Stimulated activated CD4-positive, alpha-beta T cell treated with anti-CD3 and anti-CD28 coated beads, Interleukin-2, amount 100 ng/mL, for 48 hours (primary cell): ENCODE measurements around the gene PRR9.
"Not testable (repeated sequence)": the region's sequence is repeated elsewhere in the genome, so short reads cannot be mapped to it uniquely, and the experiment has no call there.

Experiments used
- DNase-seq, 2 donors: peaks; one replicate each; pipeline ENCODE4 v3.0.0-alpha.2; 2020

The PRR9 gene, protein sequence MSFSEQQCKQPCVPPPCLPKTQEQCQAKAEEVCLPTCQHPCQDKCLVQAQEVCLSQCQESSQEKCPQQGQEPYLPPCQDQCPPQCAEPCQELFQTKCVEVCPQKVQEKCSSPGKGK

DNA sequence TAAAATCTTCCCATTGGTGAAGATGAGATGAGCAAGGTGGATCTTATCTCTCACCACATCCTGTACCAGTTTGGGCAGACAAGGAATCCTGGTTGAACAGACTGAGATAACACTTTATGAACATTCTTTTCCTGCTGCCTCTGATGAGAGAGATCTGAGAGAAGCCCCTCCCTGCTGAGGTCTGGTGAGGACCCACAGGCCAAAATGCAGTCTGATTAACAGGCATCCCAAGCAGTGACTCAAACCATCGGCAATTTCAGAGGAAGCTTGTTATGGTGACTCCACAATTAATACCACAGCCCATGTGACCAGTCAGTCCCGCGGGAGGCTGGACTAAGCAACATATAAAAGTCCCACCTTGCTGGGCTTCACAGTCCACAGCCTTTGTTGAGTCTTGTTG is at the start of gene PRR9:
Gene PRR9 (plus strand): TSS at position 373 of the 400 bp plus-strand sequence. CDS start 561 bp downstream, outside the sequence.
- no peak for DNase-seq

DNA sequence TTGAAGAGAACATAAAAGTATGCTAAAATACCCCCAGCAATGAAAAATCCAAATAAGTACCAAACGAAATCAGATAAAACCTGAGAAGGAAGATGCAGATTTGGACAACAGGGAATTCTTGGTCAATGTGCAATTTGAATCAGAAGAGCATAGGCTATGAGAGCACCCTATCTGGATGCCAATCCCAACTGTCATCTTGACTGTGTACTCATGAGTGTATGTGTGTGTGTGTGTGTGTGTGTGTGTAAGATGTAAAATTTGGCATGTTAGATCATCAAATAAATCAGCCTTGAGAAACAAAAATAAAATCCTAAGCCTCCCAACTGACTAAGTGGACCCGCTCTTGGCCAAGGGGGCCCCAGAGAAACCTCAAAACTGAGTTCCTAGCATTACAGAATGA is 48.7 kb upstream of the PRR9 start:
- no peak for DNase-seq

DNA sequence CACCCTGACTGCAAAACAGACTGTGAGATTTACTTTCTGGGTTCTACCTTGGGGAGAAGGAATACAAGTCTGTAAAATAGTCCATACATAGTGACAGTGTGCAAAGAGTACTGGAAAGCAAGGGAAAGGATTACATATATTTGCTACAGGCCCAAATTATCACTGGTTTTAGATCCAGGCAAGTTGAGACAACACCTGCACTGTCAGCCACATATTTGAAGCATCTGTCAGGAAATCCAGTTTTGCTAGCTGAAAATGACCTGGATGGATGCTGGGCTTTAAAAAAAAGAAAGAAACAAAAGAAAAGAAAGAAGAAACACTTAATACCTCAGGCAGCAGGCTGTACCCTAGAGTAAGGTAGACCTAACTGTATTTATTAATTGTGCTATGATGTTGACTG is 42.8 kb upstream of the PRR9 start:
- DNase-seq = no peak

DNA sequence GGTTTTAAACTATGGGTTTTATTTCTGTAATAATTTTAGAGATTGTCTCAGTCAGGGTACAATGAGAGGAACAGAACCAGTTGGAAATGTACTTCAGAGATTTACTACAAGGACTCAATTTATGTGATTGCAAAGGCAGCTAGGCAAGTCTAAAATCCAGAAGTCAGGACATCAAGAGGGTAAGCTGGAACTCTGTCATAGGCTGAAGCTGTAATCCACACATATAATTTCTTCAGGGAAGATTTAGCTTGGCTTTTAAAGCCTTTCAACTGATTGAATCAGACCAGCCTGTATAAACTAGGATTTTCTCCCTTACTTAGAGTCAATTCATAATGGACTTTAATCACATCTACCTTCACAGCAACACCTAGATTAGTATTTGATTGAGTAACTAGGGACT is 38.5 kb upstream of the PRR9 start:
- DNase-seq = no peak

DNA sequence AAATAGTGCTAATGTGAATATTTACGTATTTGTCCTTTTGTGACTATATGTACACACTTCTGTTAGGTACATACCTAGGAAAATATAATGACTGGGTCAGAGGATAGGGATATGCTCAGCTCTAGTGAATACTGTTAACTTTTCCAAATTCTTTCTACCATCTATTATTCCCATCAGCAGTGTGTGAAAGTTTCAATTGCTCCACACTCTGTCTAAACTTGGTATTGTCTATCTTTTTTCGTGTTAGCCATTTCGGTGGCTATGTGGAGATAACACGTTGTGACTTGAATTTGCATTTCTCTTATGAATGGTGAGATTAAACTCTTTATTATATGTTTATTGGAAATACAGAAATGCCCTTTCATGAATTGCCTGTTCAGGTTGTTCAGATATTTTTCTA is 36.8 kb upstream of the PRR9 start:
- DNase-seq = no peak

DNA sequence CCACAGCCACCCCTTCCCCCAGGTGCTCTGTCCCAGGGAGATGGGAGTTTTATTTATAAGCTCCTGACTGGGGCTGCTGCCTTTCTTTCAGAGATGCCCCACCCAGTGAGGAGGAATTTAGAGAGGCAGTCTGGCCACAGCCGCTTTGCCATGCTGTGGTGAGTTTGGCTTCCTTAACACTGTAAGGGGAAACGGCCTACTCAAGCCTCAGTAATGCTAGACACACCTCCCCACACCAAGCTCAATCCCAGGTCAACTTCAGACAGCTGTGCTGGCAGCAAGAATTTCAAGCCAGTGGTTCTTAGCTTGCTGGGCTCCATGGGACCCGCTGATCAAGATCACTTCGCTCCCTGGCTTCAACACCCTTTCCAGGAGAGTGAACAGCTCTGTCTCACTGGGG is 29.1 kb upstream of the PRR9 start:
- DNase-seq = not testable (repeated sequence)

DNA sequence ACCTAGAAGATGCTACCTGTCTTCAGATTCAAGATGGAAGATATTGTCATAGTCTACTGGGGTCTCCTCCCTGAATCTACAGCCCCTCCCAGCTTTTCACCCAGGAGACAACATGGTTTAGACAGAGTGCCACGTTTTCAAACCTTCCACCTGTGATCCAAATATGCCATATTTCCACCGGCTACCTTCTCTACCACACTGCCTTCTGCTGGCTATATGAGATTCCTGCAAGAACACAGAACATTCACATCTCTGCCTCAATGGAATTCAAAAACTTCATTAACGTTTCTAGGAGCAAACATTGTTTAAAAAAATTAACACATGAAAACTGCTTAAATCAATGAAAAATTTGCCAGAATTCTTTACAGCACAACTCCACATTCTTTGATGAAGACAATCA is 27.0 kb upstream of the PRR9 start:
- DNase-seq = no peak

DNA sequence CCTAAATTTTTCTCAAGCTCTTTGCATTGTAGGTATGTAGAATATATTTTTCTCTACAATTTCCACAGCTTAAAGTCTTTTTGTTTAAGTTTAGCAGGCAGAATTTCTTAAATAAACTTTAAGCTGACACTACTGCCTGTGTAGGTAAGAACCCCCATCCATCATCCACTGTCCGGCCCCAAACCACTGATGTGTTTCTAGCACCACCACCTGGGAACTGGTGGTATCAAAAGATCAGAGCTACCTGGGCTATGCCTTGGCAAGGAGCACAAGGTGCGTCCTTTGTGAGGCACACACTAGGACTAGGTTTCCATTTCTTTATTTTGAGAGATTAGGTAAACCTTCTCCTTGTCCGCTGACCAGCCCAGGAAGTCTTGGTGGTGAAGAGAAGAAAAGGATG is 24.7 kb upstream of the PRR9 start:
- DNase-seq = no peak

DNA sequence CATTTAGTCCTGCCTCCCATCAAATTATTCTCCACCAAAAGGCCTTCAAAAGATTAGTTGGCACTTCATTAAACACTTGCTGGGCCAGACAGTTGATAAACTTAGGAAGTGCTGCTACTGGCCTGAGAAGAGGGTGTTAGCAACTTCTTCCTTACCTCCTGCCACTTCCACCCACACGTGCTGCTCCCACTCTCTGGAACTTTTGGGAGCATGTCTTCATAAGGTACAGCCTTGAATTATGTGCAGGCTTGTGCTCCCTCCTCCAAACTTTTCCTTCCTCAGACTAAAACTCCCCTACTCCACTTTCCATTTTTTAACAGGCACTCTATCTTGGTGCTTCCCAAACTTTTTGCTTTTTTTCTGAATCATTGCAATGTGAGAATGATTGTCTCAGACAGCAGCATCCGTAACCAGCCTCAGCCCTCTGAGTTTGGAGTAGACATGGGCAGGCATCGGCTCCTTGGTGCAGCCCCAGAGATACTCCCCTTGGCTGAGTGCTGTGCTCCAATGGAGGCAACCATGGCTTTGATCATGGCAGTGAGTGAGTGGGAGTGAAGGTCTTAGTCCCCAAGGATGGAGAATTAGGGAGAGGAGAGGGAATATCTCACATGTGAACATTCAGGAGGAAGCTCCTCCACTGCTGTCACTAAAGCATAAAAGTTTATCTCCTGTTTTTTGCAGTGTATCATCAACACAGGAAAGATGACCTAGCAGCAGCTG is 22.9 kb upstream of the PRR9 start:
- DNase-seq = no peak

DNA sequence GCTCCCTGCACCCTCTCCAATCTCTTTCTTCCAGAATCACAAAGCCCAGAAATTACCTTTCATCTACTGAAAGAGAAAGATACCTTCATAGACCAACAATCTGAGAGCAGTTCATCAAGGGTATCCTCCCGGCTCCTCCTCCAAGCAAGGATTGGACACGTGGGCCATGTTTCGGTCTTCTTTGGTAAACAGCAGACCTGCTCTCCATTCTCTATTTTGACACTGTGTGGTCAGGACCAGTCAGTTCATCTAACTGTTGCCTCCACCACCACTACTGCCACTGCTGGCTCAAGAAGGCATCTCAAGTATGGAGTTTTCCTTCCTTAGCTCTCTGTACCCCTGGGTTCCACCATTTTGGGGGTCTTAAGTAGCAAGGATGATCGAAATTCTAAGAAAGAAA is 22.2 kb upstream of the PRR9 start:
- DNase-seq = no peak

DNA sequence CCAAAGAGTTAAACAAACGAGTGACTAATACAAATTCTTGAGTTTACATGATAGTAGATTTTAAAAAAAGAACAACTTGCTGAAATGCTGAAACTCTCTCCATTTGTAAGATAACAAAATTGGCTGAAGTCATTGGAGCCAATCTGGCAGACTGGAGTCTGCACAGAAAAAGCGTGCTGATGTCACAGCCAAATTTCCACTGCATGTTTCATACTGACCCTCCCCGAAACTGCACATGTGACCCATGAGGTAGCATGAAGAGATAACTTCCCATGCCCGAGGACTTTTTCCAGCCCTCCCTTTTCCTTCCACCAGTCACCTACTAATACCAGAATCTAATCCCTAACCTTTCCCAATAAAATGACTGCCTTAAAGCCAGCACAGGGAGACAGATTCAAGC is 15.4 kb upstream of the PRR9 start:
- no peak for DNase-seq

DNA sequence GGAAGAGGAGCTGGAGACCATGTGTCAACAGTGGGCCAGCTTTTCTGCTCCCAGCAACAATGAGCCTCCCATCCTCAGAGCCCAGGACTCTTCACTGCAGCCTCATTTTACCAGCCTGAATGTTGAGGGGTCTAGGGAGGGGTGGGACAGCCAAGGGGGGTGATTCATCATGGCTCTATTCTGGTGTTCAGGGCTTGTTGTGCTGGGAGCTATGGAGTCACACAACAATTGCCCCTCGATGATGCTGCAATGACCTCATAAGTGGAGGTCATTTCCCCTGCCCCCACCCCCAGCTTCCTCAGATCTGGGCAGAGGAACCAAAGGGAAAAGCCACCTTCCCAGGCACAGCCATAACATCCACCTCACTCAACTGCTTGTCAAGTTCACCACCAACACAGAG is 14.3 kb upstream of the PRR9 start, which contains the start of gene LELP1:
Gene LELP1 (plus strand): TSS at position 301 of the 400 bp plus-strand sequence. CDS start 1,278 bp downstream, outside the sequence.
- no peak for DNase-seq

DNA sequence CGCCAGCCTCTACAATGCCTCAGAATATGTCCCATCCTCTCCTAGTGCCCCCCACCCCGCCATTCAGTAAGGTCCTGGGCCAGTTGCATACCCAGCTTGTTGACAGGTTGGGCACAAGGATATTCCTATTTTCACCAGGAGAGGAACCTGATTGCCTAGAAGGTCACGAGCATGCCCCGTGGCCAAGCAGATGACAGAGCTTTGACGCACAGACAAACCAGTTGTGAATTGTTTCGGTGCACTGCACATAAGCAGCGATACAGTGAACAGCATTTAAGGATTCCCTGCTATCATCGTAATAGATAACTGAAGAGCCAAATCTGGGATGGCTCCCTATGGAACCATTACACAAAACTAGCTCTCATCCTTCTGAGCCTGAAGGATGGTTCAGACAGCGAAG is 10.8 kb upstream of the PRR9 start:
- DNase-seq = no peak

DNA sequence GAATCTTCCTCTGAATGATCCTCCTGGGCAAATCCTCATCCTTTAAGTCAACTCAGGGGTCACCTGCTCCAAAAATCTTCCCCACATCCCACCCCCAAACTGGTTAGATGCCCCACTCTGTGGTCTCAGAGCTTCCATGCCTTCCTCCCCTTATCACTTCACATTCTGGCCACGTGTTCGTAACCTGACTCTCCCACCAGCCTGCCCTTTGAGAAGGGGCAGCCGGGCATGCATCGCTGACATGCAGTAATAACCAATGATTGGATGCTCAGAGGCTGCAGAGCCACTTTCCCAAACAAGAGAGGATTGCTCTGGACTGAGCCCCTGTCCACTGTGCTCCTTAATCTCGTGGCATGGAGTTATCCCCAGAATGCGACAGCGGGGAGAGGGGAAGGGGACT is 7.2 kb upstream of the PRR9 start:
- no peak for DNase-seq

DNA sequence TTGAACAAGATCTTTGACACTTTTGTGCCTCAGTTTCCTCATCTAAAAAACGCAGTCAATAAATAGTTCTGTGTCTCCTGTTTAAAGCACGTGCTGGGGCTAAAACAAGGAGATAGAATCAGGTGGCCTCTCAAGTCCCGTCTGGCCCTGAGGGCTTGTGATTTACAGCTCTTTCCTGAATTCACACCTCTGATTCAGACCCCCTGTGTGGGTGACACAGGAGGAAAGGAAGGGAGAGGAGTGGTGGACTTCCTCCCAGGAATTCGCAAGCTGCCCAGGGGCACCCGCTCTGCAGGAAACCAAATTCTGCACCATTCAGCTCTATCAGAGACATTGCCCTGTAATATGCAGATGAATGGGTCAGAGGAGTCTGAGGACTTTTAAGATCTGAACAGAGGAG is 5.2 kb upstream of the PRR9 start:
- DNase-seq = no peak

DNA sequence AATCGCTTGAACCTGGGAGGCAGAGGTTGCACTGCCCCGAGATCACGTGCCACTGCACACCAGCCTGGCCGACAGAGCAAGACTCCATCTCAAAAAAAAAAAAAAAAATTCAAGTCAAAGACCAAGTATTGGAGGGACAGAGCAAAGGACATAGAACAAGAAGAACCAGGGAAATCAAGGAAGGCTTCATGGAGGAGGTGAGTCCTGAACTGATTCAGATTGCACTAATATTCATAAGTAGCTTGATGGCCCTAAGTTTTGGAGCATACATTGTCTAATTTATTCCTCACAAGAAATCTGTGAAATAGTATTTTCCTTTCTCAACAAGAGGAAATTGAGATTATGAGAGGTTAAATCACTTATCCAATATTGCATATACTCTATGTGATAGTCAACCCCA is 3.9 kb upstream of the PRR9 start:
- no peak for DNase-seq

DNA sequence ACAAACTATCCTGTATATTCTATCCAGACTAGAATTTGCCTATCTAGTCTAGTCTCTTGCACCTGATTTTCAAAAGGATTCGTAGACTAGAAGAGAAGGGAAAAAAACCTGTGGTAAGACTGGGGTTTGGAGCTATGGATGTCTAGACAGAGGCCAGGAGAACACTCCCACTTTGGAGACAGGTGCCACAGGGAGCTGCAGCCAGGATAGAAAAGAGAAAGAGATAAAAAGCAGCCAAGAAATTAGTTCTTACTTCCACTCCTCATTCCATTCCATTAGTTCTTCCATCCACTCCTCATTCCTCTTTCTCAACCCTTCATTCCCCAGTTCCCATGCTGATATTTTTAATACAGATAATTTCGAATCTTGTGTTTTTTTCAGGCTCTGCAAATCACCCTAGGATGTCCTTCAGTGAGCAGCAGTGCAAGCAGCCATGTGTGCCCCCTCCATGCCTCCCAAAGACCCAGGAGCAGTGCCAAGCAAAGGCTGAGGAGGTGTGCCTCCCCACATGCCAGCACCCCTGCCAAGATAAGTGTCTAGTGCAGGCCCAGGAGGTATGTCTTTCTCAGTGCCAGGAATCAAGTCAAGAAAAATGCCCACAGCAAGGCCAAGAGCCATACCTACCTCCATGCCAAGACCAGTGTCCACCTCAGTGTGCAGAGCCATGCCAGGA is 496 bp downstream of the PRR9 start:
- DNase-seq = no peak

DNA sequence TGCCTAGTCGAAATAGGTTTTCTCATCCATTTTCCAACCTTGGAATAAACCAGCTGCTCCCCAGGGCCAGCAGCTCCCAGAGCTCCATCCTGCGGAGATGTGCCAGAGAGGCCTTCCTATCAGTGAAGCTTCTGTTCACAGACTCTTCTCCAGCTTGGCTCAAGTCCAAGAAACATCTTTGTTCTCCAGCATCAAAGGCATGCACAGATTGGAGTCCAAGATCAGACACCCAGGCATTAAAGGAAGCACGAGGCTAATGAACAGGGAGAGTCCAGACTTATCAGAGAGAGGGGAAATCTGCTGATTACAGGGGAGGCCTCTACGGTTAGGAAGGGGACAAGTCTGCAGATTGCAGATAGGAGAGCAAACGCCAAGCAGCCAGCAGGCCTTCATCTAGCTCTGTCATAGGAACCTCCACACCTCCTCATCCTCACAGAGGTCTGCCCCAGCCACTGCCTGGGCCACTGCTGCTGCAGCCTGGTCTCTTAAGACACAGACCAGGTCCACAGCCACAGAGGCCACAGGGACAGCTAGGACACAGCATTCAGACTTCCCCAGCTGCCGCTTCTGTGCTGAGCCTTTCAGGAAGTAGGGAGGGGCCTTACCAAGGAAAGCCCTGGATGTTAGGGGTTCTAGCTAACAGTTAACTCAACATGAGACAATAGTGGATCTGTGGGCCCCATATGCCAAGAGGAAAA is 3.4 kb downstream of the PRR9 start:
- no peak for DNase-seq

DNA sequence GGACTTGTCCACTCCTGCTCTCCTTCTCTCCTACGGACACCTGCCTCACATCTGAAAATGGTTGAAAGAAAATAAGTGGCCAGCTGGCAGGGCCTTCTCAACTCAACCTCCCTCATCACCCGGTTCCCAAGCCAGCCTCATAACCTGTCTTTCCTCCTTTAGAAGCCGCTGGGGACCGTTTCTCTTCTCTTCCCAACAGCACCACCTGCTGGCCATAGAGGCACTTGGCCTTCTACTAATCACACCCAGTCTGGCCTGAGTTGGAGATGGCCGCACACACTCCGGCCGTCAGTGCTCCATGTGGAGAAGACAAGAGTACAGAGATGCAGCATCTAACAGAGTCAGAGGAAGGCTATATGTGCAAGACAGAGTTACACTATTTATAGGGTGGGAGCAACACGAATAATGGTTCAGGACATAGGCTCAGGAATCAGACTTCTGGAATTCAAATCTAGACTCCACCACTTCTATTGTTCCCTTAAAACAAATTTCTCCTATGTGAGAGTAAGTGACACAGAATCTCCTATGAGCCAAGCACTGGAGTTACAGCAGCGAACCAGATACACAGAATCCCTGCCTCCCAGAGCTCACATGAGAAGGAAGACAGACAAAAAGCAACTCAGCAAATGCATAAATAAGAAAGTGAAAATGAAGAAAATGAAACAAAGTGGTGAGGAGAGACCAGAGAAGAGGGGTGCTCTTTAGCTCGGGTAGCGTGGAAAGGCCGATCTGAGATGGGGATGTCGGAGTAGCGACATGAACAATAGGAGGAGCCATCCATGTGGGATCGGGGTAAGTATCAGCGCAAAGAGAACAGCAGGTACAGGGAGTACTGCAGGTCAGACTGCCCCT is 5.9 kb downstream of the PRR9 start:
- peak; percentile 57 to 60 for DNase-seq

DNA sequence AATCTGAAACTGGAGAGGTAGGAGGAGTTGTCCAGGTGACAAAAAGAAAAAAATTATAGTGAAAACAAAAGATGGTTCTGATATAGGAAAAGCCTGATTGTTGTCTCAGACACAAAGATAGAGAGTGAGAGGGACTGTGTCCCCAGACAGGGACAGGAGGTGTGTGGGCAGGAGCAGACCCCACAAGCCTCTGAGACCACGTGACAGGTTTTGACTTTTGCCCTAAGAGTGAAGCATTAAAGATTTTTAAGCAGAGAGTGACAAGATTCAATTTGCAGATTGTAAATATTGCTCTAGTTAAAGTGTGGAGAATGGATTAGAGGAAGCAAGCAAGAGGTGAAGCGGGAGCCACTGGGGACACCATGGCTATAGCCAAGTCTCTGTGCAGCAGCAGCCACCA is 10.4 kb downstream of the PRR9 start:
- DNase-seq = no peak

DNA sequence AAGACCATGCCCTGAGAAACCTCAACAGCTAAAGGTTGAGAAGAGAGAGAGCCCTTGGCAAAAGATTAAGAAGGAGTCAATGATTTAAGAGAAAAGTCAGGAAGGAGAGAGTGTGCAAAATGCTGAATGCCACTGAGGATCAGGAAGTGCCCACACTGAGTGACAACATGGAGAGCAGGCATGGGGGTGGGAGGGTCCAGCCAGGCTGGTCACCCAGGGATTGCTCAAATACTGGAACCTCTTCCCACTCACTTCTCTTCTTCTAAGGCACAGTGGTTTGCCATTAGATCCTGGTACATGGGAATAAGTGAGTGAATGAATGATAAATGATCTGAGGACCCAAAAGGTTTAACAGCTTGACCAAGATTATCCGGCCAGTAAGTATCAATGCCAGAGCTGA is 11.1 kb downstream of the PRR9 start:
- no peak for DNase-seq

DNA sequence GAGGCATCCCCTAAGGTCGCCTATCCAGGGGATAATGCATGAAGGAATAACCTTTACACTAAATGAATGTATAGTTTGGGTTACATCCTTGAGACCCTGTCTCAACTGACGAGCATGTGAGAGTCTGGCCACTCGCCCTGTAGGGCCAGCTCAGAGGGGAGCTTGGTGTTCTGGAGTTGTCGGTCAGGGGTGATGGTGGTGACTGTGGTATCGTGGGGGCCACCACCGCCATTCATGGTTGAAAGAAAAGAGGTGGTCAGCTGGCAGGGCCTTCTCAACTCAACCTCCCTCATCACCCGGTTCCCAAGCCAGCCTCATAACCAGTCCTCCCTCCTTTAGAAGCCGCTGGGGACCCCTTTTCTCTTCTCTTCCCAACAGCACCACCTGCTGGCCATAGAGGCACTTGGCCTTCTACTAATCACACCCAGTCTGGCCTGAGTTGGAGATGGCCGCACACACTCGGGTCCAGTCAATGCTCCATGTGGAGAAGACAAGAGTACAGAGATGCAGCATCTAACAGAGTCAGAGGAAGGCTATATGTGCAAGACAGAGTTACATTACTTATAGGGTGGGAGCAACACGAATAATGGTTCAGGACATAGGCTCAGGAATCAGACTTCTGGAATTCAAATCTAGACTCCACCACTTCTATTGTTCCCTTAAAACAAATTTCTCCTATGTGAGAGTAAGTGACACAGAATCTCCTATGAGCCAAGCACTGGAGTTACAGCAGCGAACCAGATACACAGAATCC is 11.9 kb downstream of the PRR9 start:
- DNase-seq = peak; percentile 7 to 16
